A549 (cell line): Measurements from ENCODE around the gene HOXB3.

Experiments
- CHD2 ChIP-seq: fragments of 150-350 bp; IDR thresholded peaks from 2 replicates; pipeline ENCODE4 v1.6.1; 2014; ENCODE audit warnings: low read length; ENCODE audit not compliant: partially characterized antibody
- CTCF ChIP-seq: fragments of >200 bp; sonication (Bioruptor Twin); formaldehyde crosslinking; IDR thresholded peaks from 3 replicates; pipeline ENCODE4 v1.5.1; 2016
- JUN ChIP-seq, 2 experiments: fragments of >200 bp; sonication (Bioruptor Twin); formaldehyde crosslinking; IDR thresholded peaks; 2 replicates in 1 of 2; 3 replicates in 1 of 2; pipeline ENCODE4 v1.6.1; 2016 to 2017
- JUNB ChIP-seq: fragments of >200 bp; sonication (Bioruptor Twin); formaldehyde crosslinking; IDR thresholded peaks from 2 replicates; pipeline ENCODE4 v1.6.1; 2016
- MAFK ChIP-seq: fragments of 450-650 bp; IDR thresholded peaks from 2 replicates; pipeline ENCODE4 v1.6.1; 2014; ENCODE audit not compliant: partially characterized antibody
- POLR2A ChIP-seq: IDR thresholded peaks from 2 replicates; pipeline ENCODE4 v1.6.1; 2012; ENCODE audit warnings: mild to moderate bottlenecking, low read length
- ZNF302 ChIP-seq: fragments of 250-450 bp; sonication (Bioruptor Pico); IDR thresholded peaks from 2 replicates; pipeline ENCODE4 v1.9.0; 2021; ENCODE audit warnings: inconsistent platforms, mild to moderate bottlenecking, moderate library complexity
- ZSCAN20 ChIP-seq: fragments of 250-450 bp; sonication (Bioruptor Pico); IDR thresholded peaks from 2 replicates; pipeline ENCODE4 v1.8.0; 2022; ENCODE audit warnings: mild to moderate bottlenecking, moderate library complexity

- TF ChIP-seq CTCF (peak; percentile 39), POLR2A (no peak), MAFK (no peak), CHD2 (no peak), JUNB (no peak), ZNF302 (CRISPR knock-in tag) (no peak), JUN (IDR thresholded peaks at IDR 0.05) (no peak), ZSCAN20 (CRISPR knock-in tag) (no peak)
Measured at GRCh38 chr17:48523010-48523409, 67.0 kb downstream of the HOXB3 start.
